ENCODE measurements around the gene ANKMY1. TPM values are rescaled to one million over a fixed set of nuclear protein-coding genes. Genes with fewer than 3 reads are reported as not detected.
A peak's percentile ranks its signal among the peaks of the same experiment; 100 is the strongest.

The ANKMY1 gene
- total and polyA plus RNA-seq, 2 of the 13 experiments (the other 11 are each of a cell fraction or from before 2014, with no cell fraction given): 11.7 to 18.8 TPM

DNA sequence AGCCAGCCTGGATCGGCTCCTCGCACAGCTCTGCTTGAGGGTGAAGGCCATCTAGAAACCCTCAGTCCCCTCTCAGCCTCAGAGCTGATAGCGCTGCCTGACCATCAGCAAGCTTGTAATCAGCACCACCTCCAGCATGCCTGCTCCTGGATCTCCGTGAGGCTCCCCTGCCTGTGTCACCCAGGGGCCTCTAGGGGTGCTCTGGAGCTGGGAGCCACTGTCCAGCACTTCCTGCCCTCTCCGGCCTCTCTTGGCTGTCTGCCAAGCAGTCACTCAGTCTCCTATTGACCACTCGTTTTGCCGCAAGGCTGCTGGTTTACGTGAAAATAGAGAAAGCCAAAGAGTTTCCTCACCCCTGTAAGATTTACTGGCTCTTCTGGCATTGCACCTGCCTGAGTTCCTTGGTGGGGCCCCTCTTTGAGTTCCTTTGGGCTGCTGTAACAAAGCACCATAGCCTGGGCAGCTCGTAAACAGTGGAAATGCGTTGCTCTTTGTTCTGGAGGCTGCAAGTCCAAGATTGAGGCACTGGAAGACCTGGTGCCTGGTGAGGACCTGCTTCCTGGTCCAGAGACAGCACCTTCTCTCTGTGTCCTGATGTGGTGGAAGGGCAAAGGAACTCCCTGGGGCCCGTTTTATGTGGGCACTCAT lies 46.6 kb upstream of the ANKMY1 start (continued):
- TF ChIP-seq, protein P1, sequence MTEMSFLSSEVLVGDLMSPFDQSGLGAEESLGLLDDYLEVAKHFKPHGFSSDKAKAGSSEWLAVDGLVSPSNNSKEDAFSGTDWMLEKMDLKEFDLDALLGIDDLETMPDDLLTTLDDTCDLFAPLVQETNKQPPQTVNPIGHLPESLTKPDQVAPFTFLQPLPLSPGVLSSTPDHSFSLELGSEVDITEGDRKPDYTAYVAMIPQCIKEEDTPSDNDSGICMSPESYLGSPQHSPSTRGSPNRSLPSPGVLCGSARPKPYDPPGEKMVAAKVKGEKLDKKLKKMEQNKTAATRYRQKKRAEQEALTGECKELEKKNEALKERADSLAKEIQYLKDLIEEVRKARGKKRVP (CRISPR knock-in tag; IDR thresholded peaks at IDR 0.05): no peak
- TF ChIP-seq ZNF777 (CRISPR knock-in tag; IDR thresholded peaks at IDR 0.05) (no peak), BORCS8-MEF2B (CRISPR knock-in tag; IDR thresholded peaks at IDR 0.05) (no peak; the same call in 1 of the 2 replicates), ZFY (CRISPR knock-in tag; IDR thresholded peaks at IDR 0.05) (peak; percentile 65; the same call in 1 of the 2 replicates), ZNF652 (CRISPR knock-in tag; IDR thresholded peaks at IDR 0.05; ENCODE audit: borderline replicate concordance, low read depth) (no peak), ZMYM4 (CRISPR knock-in tag; IDR thresholded peaks at IDR 0.05) (peak; percentile 97), ZNF460 (CRISPR knock-in tag; IDR thresholded peaks at IDR 0.05; ENCODE audit: borderline replicate concordance) (no peak), DNMT1 (CRISPR knock-in tag; IDR thresholded peaks at IDR 0.05) (peak; percentile 55; the same call in 1 of the 2 replicates), KDM6A (CRISPR knock-in tag; IDR thresholded peaks at IDR 0.05; ENCODE audit: low read depth) (peak; percentile 44; the same call in 1 of the 2 replicates), POLR2A (IDR thresholded peaks at IDR 0.05; ENCODE audit: insufficient read depth in 1 of 2, low read depth in 2 of 2, low read length in 2 of 2) (peak in 1 of 2 experiments; percentile 55; a peak in 1 of 4 replicates), CBX1 (IDR thresholded peaks at IDR 0.05; ENCODE audit: low read depth) (peak; percentile 26), CEBPG (CRISPR knock-in tag; IDR thresholded peaks at IDR 0.05) (no peak), MXD4 (CRISPR knock-in tag; IDR thresholded peaks at IDR 0.05) (peak; percentile 69), MAFK (conservative IDR thresholded peaks at IDR 0.05 in 1 of 2, IDR thresholded peaks at IDR 0.05 in 1 of 2; ENCODE audit: low read length in 2 of 2) (no peak), ZBTB3 (CRISPR knock-in tag; IDR thresholded peaks at IDR 0.05; ENCODE audit: borderline replicate concordance, low read depth) (0 out of 2 replicates have a peak, but pooled peaks have one; percentile 18), XBP1 (CRISPR knock-in tag; IDR thresholded peaks at IDR 0.05) (no peak), NFYB (CRISPR knock-in tag; IDR thresholded peaks at IDR 0.05) (peak; percentile 23; the same call in 1 of the 2 replicates), ATF7-NPFF (CRISPR knock-in tag; IDR thresholded peaks at IDR 0.05; ENCODE audit: low read depth) (peak; percentile 63), SP4 (CRISPR knock-in tag; IDR thresholded peaks at IDR 0.05) (no peak; the same call in 1 of the 2 replicates), HOXA9 (CRISPR knock-in tag; IDR thresholded peaks at IDR 0.05; ENCODE audit: borderline replicate concordance) (no peak), AKAP8 (CRISPR knock-in tag; IDR thresholded peaks at IDR 0.05) (peak; percentile 87; the same call in 1 of the 2 replicates), HHEX (CRISPR knock-in tag; IDR thresholded peaks at IDR 0.05) (no peak), NFRKB (IDR thresholded peaks at IDR 0.05) (no peak), KLF11 (CRISPR knock-in tag; IDR thresholded peaks at IDR 0.05) (0 out of 2 replicates have a peak, but pooled peaks have one; percentile 26), ZNF10 (CRISPR knock-in tag; IDR thresholded peaks at IDR 0.05; ENCODE audit: borderline replicate concordance, low read depth) (no peak)
- TF ChIP-seq, protein P2, sequence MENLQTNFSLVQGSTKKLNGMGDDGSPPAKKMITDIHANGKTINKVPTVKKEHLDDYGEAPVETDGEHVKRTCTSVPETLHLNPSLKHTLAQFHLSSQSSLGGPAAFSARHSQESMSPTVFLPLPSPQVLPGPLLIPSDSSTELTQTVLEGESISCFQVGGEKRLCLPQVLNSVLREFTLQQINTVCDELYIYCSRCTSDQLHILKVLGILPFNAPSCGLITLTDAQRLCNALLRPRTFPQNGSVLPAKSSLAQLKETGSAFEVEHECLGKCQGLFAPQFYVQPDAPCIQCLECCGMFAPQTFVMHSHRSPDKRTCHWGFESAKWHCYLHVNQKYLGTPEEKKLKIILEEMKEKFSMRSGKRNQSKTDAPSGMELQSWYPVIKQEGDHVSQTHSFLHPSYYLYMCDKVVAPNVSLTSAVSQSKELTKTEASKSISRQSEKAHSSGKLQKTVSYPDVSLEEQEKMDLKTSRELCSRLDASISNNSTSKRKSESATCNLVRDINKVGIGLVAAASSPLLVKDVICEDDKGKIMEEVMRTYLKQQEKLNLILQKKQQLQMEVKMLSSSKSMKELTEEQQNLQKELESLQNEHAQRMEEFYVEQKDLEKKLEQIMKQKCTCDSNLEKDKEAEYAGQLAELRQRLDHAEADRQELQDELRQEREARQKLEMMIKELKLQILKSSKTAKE (CRISPR knock-in tag; IDR thresholded peaks at IDR 0.05; ENCODE audit: borderline replicate concordance): no peak
- TF ChIP-seq, protein P3, sequence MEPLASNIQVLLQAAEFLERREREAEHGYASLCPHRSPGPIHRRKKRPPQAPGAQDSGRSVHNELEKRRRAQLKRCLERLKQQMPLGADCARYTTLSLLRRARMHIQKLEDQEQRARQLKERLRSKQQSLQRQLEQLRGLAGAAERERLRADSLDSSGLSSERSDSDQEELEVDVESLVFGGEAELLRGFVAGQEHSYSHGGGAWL (CRISPR knock-in tag; IDR thresholded peaks at IDR 0.05): no peak; the same call in 1 of the 2 replicates
- TF ChIP-seq, protein P4, sequence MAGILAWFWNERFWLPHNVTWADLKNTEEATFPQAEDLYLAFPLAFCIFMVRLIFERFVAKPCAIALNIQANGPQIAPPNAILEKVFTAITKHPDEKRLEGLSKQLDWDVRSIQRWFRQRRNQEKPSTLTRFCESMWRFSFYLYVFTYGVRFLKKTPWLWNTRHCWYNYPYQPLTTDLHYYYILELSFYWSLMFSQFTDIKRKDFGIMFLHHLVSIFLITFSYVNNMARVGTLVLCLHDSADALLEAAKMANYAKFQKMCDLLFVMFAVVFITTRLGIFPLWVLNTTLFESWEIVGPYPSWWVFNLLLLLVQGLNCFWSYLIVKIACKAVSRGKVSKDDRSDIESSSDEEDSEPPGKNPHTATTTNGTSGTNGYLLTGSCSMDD (CRISPR knock-in tag; IDR thresholded peaks at IDR 0.05): no peak

All from HepG2 (cell line).